Body of pancreas (tissue), 4 donors: ENCODE results near the gene CHST3. TPM values are rescaled to one million over a fixed set of nuclear protein-coding genes. Genes with fewer than 3 reads are reported as not detected.

Source experiments
- ATAC-seq: fragments of 150-250 bp; one replicate; pipeline ENCODE4 v1.9.1; 2016
- DNase-seq, 4 donors: peaks; one replicate each; pipeline ENCODE4 v3.0.0-alpha.2; 2019
- H3K27ac ChIP-seq, 4 donors: fragments of 200-600 bp; sonication (generic); 1 replicate in 3 of 4; 2 replicates in 1 of 4; pipeline versions ENCODE4 v1.5.1 to v1.6.1; 2016 to 2019; ENCODE audit warnings: mild to moderate bottlenecking in 1 of 4, mixed read lengths in 1 of 4, moderate library complexity in 1 of 4
- H3K27me3 ChIP-seq, 2 donors: fragments of 200-600 bp; sonication (generic); one replicate each; pipeline ENCODE4 v1.6.0; 2016; ENCODE audit warnings: mild to moderate bottlenecking in 1 of 2
- H3K36me3 ChIP-seq, 2 donors: fragments of 200-600 bp; sonication (generic); replicated peaks in 1 of 2; 2 replicates each; pipeline ENCODE4 v1.5.1; 2016; ENCODE audit warnings: low read depth in 2 of 2; ENCODE audit not compliant: insufficient read depth in 1 of 2
- H3K4me1 ChIP-seq: fragments of 200-600 bp; sonication (generic); one replicate; pipeline ENCODE4 v1.6.0; 2016
- H3K4me3 ChIP-seq, 2 donors: fragments of 200-600 bp; sonication (generic); 1 replicate in 1 of 2; 2 replicates in 1 of 2; pipeline ENCODE4 v1.5.1; 2016 to 2019
- H3K9me3 ChIP-seq, 3 donors: fragments of 200-600 bp; sonication (generic); 1 replicate in 2 of 3; 2 replicates in 1 of 3; pipeline ENCODE4 v1.5.1; 2016
- POLR2A ChIP-seq, 3 donors: fragments of 450-650 bp; IDR thresholded peaks; one replicate each; pipeline ENCODE4 v1.6.1; 2016; ENCODE audit warnings: antibody characterized with exemption in 3 of 3, mild to moderate bottlenecking in 2 of 3
- WGBS, 2 donors: methylation state at CpG; one replicate each; pipeline ENCODE4 v1.1.5; 2017; 5-methylcytosine and 5-hydroxymethylcytosine counted together
- intact Hi-C: fragments of 100-400 bp; cut with DNase I; formaldehyde crosslinking; loops from one replicate; pipeline ENCODE4 v1.15.1; 2023
- total RNA-seq, 2 donors: library from RNA; depleted of rRNA; stranded (reverse); fragments of >200 nt; gene quantifications; one replicate each; pipeline ENCODE4 v1.1.0, GENCODE V29; 2016
- TF ChIP-seq, protein P1 (sequence below), 7 experiments: fragments of 450-650 bp in 4 of 7; fragments of 200-600 bp in 3 of 7; sonication (generic) in 3 of 7; IDR thresholded peaks; one replicate each; pipeline ENCODE4 v1.5.1; 2016 to 2019; ENCODE audit warnings: antibody characterized with exemption in 7 of 7

Gene CHST3
- total RNA-seq, 2 donors from 2014 or later = 8.6 to 19.4 TPM

DNA sequence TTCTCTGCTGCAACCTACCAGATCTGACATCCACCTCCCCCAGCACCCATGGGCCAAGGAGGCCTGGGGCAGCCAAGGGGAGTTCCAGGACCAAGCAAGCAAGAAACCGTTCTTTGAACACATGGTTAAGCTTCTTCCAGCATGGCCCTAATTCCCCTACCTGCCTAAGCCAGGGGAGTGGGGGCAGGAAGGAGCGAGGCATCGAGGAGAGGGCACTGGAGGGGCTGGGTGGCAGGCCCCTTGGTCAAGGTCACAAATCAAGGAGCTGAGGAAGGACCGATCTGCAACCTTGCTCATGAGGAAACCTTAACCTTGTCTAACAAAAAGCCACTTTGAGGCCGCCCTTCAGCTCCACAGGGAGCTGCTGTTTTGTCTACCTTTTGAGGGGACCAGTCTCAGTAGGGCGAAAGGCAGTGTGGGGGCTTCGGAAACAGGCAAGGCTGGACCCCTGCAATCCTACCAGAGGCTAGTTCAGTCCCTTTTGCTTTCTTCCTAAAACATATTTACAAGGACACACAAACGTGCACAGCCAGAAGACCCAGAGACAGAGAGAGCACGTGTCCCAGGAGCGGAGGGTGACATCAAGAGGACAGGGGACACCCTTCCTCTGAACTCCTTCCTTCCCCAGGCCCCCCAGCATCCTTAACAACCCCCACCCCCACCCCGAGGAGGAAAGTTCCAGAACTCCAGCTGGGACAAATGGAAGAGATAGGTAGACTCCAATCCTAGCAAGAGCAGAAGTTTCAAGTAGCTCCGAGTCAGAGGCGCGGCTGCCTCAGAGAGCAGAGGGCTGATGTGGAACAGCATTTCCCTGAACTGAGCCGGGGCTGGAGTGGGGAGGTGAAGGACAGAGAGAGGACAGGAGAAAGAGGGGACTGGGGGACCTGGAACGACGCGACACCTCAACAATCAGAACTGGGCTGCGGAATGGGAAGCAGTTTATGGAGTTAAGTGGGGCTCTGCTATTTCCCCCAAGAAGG is 95.9 kb downstream of the CHST3 start:
- Histone ChIP-seq H3K27ac (no peak overlapping the region), H3K4me1 (peaks cover 26% of the 10 kb centered on the region), H3K9me3 (no peaks in the 10 kb centered on the region), H3K4me3 (no peak overlapping the region), H3K27me3 (no peaks in the 10 kb centered on the region), H3K36me3 (no peaks in the 10 kb centered on the region)
- WGBS, 2 donors = 77 to 79% methylated on average over 16 to 19 of the region's 19 CpGs
- DNase-seq (no peak), ATAC-seq (no peak)
- no peak for TF ChIP-seq POLR2A (IDR thresholded peaks at IDR 0.05)
- TF ChIP-seq, protein P1, sequence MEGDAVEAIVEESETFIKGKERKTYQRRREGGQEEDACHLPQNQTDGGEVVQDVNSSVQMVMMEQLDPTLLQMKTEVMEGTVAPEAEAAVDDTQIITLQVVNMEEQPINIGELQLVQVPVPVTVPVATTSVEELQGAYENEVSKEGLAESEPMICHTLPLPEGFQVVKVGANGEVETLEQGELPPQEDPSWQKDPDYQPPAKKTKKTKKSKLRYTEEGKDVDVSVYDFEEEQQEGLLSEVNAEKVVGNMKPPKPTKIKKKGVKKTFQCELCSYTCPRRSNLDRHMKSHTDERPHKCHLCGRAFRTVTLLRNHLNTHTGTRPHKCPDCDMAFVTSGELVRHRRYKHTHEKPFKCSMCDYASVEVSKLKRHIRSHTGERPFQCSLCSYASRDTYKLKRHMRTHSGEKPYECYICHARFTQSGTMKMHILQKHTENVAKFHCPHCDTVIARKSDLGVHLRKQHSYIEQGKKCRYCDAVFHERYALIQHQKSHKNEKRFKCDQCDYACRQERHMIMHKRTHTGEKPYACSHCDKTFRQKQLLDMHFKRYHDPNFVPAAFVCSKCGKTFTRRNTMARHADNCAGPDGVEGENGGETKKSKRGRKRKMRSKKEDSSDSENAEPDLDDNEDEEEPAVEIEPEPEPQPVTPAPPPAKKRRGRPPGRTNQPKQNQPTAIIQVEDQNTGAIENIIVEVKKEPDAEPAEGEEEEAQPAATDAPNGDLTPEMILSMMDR (IDR thresholded peaks at IDR 0.05) = no peak
- intact Hi-C loops = no loop called here

DNA sequence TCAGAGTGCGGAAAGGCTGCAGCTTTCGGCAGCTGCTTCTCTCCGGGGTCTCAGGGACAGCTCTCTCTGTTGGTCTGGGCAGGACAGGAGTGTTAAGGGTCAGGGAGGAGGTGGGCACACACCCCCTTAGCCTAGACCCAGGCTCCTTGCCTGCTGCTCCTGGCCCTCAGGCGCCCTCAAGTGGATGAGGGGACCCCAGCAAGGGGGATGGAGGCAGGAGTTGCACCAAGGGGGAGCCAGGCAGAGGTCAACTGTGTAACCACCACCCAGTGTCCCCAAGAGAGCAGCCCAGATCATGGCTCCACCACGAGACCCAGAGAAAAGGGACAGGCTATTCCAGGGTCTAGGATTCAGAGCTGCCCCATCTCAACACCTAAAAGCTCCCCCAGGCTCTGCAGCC is 97.3 kb downstream of the CHST3 start:
- intact Hi-C loops = no loop called here
- Histone ChIP-seq H3K4me1 (peaks cover 19% of the 10 kb centered on the region), H3K27ac (no peak overlapping the region), H3K27me3 (no peaks in the 10 kb centered on the region), H3K36me3 (no peaks in the 10 kb centered on the region), H3K9me3 (no peaks in the 10 kb centered on the region), H3K4me3 (no peak overlapping the region)
- TF ChIP-seq, protein P1 (IDR thresholded peaks at IDR 0.05) = peak in 1 of 7 experiments; percentile 12
- no peak for TF ChIP-seq POLR2A (IDR thresholded peaks at IDR 0.05)
- ATAC-seq (no peak), DNase-seq (no peak)
- WGBS, 2 donors = 83 to 91% methylated on average over 1 to 5 of the region's 5 CpGs

DNA sequence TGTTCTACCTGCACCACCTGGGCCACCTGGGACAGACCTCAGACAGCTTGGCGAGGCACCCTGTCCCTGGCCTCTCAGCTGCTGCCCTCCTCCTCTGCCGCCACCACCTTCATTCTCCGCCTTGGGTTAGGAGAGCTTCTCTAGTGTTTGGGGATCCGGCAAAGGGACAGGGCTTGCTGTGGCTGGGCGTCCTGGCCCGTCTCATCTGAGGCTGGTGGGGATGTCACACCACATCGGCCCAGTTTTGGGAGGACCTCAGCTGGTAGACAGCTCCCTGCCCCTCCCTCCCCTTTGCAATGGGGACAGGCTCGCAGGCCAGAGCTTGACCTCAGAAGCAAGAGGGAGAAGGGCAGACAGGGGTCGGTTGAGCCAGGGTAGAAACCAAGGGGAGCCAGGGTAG is 97.7 kb downstream of the CHST3 start:
- TF ChIP-seq POLR2A (IDR thresholded peaks at IDR 0.05) = no peak
- TF ChIP-seq, protein P1 (IDR thresholded peaks at IDR 0.05) = no peak
- no peak overlapping the region for H3K27ac ChIP-seq
- H3K36me3 ChIP-seq = no peaks in the 10 kb centered on the region
- WGBS, 2 donors = 84 to 90% methylated on average over 5 to 9 of the region's 9 CpGs
- H3K4me3 ChIP-seq = no peak overlapping the region
- ATAC-seq (no peak), DNase-seq (no peak)
- no peaks in the 10 kb centered on the region for H3K27me3 ChIP-seq
- intact Hi-C loops = no loop called here
- no peaks in the 10 kb centered on the region for H3K9me3 ChIP-seq
- peaks cover 14% of the 10 kb centered on the region for H3K4me1 ChIP-seq

DNA sequence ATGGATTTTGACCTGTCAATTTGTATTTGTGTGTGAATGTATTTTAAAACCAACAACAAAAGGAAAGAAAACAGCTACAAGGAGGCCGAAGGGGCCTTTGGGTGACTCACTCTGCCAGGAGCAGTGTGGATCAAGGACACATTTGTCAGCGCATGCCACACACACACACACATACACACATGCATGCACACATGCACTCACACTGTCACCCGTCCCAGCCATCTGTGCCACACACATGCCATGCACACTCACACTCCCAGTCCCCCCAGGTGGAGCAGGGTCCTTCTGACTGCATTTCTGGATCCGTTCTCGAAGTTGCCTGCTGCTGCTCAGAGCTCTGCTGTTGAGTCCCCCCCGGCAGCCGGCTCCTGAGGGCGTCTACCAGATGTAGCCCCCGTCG is 98.2 kb downstream of the CHST3 start:
- TF ChIP-seq POLR2A (IDR thresholded peaks at IDR 0.05) = no peak
- TF ChIP-seq, protein P1 (IDR thresholded peaks at IDR 0.05) = no peak
- WGBS, 2 donors = 88 to 92% methylated on average over 10 of the region's 10 CpGs
- H3K27ac ChIP-seq = no peak overlapping the region
- no peaks in the 10 kb centered on the region for H3K36me3 ChIP-seq
- intact Hi-C loops = no loop called here
- H3K4me1 ChIP-seq = peaks cover 10% of the 10 kb centered on the region
- DNase-seq (no peak), ATAC-seq (no peak)
- H3K27me3 ChIP-seq = no peaks in the 10 kb centered on the region
- no peaks in the 10 kb centered on the region for H3K9me3 ChIP-seq
- no peak overlapping the region for H3K4me3 ChIP-seq

Other genes starting within 250 kb of the CHST3 start
- not detected for gene C10orf105, start 244.6 kb upstream of the CHST3 start, total RNA-seq
- 10 to 100 TPM; 14.8 to 17.1 TPM for gene VSIR, start 190.9 kb upstream of the CHST3 start, total RNA-seq
- 100 to 1,000 TPM; 488 to 516 TPM for gene PSAP, start 113.1 kb upstream of the CHST3 start, total RNA-seq
- 1 to 10 TPM; 2.0 to 7.3 TPM for gene SPOCK2, start 124.2 kb downstream of the CHST3 start, total RNA-seq